ENCODE measurements around the gene TUBB6.

TUBB6 gene

DNA sequence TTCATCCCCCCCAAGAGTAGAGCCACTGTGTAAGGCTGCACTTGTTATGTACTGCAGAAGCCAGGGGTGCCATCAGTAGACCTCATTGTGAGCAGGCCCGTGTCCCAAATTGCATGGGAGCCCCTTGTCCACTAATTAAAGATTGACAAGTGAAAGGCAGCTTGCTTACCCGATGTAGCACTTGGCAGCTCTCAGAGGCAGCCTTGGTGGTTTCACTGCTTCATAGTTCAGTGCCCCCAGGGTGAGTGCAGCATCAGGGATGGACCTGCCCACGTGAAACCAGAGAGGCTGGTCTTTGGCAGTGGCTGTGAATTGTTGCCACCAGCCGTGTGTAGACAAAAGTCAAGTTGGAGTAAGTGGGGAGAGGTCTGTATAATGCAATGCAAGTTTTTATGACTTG, 13.3 kb downstream of the TUBB6 start:
- no peak for DNase-seq
- no peak overlapping the region for H3K4me3 ChIP-seq (ENCODE audit: low read depth, low read length)
- H3K4me1 ChIP-seq, result no peaks in the 10 kb centered on the region
- TF ChIP-seq, protein P1, sequence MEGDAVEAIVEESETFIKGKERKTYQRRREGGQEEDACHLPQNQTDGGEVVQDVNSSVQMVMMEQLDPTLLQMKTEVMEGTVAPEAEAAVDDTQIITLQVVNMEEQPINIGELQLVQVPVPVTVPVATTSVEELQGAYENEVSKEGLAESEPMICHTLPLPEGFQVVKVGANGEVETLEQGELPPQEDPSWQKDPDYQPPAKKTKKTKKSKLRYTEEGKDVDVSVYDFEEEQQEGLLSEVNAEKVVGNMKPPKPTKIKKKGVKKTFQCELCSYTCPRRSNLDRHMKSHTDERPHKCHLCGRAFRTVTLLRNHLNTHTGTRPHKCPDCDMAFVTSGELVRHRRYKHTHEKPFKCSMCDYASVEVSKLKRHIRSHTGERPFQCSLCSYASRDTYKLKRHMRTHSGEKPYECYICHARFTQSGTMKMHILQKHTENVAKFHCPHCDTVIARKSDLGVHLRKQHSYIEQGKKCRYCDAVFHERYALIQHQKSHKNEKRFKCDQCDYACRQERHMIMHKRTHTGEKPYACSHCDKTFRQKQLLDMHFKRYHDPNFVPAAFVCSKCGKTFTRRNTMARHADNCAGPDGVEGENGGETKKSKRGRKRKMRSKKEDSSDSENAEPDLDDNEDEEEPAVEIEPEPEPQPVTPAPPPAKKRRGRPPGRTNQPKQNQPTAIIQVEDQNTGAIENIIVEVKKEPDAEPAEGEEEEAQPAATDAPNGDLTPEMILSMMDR (IDR thresholded peaks at IDR 0.05; ENCODE audit: low read depth, low read length), result no peak
- H3K9me3 ChIP-seq, result no peaks in the 10 kb centered on the region
- H3K36me3 ChIP-seq, result peaks cover 9% of the 10 kb centered on the region; the same call in 1 of the 2 replicates
- no peaks in the 10 kb centered on the region for H3K27me3 ChIP-seq

GRCh38 chr18:12324991-12325725, 17.1 kb downstream of the TUBB6 start:
- no peak overlapping the region for H3K4me3 ChIP-seq (ENCODE audit: low read depth, low read length)
- H3K36me3 ChIP-seq, result peaks cover 26% of the 10 kb centered on the region
- DNase-seq, result no peak
- H3K4me1 ChIP-seq, result no peaks in the 10 kb centered on the region; the same call in 1 of the 2 replicates
- TF ChIP-seq, protein P1 (IDR thresholded peaks at IDR 0.05; ENCODE audit: low read depth, low read length), result no peak
- no peaks in the 10 kb centered on the region for H3K9me3 ChIP-seq
- H3K27me3 ChIP-seq, result no peaks in the 10 kb centered on the region

DNA sequence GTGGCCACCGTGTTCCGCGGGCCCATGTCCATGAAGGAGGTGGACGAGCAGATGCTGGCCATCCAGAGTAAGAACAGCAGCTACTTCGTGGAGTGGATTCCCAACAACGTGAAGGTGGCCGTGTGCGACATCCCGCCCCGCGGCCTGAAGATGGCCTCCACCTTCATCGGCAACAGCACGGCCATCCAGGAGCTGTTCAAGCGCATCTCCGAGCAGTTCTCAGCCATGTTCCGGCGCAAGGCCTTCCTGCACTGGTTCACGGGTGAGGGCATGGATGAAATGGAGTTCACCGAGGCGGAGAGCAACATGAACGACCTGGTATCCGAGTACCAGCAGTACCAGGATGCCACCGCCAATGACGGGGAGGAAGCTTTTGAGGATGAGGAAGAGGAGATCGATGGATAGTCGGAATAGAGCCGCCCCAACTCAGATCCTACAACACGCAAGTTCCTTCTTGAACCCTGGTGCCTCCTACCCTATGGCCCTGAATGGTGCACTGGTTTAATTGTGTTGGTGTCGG, 17.7 kb downstream of the TUBB6 start:
- TF ChIP-seq, protein P1 (IDR thresholded peaks at IDR 0.05; ENCODE audit: low read depth, low read length), result no peak
- no peak for DNase-seq
- H3K4me1 ChIP-seq, result no peaks in the 10 kb centered on the region; the same call in 1 of the 2 replicates
- no peaks in the 10 kb centered on the region for H3K9me3 ChIP-seq
- peaks cover 26% of the 10 kb centered on the region for H3K36me3 ChIP-seq
- H3K4me3 ChIP-seq (ENCODE audit: low read depth, low read length), result no peak overlapping the region
- H3K27me3 ChIP-seq, result no peaks in the 10 kb centered on the region

DNA sequence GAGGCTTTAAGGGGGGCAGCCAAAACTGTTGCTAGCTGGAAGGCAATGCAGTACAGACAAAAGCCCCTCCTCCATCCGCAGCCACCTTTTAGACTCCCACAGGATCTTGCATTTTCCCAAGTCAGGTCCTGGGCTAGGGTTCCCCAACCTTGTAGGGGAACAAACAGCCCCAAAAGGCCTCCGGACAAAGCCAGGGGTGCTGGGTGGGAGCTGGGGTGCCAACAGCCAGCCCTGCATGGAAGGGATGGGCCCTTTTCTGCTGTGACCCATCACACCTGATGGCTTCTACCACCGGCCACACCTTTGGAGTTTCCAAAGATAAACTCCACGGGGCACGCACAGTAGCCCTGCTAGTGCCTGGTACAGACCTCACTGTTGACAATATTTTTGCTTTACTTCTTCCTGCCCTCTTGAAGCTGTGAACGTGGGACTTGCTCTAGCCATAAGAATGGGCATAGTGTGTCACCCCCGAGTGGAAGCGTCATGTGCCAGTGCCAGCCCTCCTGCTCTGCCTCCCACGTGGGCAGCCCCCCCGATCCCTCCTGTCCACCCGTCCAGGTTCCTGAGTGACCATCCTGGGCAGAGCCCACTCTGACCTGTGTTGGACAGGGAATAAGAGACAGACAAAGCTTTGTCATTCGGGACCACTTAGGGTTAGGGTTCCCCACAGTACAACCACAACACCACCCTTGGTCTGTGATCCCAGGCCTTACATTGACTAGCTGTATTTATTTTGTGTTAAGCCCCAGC, 18.8 kb downstream of the TUBB6 start:
- no peak for DNase-seq
- H3K4me1 ChIP-seq, result no peaks in the 10 kb centered on the region; the same call in 1 of the 2 replicates
- no peaks in the 10 kb centered on the region for H3K27me3 ChIP-seq
- peaks cover 26% of the 10 kb centered on the region for H3K36me3 ChIP-seq
- H3K9me3 ChIP-seq, result no peaks in the 10 kb centered on the region
- no peak overlapping the region for H3K4me3 ChIP-seq (ENCODE audit: low read depth, low read length)
- TF ChIP-seq, protein P1 (IDR thresholded peaks at IDR 0.05; ENCODE audit: low read depth, low read length), result no peak

GRCh38 chr18:12327510-12328178, 19.6 kb downstream of the TUBB6 start:
- Histone ChIP-seq H3K36me3 (peaks cover 26% of the 10 kb centered on the region), H3K4me3 (ENCODE audit: low read depth, low read length) (no peak overlapping the region), H3K9me3 (no peaks in the 10 kb centered on the region), H3K4me1 (no peaks in the 10 kb centered on the region; the same call in 1 of the 2 replicates), H3K27me3 (no peaks in the 10 kb centered on the region)
- TF ChIP-seq, protein P1 (IDR thresholded peaks at IDR 0.05; ENCODE audit: low read depth, low read length), result peak; percentile 75
- DNase-seq, result peak; percentile 81

Measured in BE2C (cell line).